RCC 7860 (cell line): ENCODE results near the gene NR2C1.

Source experiments
- DNase-seq: peaks from one replicate; pipeline ENCODE4 v3.0.0-alpha.2; 2015; ENCODE audit warnings: low spot score
- FAIRE-seq: peaks from 2 replicates; lab custom pipeline; 2012; peaks lifted over from hg19 to GRCh38; lab: Jason Lieb, UNC

Gene NR2C1

DNA sequence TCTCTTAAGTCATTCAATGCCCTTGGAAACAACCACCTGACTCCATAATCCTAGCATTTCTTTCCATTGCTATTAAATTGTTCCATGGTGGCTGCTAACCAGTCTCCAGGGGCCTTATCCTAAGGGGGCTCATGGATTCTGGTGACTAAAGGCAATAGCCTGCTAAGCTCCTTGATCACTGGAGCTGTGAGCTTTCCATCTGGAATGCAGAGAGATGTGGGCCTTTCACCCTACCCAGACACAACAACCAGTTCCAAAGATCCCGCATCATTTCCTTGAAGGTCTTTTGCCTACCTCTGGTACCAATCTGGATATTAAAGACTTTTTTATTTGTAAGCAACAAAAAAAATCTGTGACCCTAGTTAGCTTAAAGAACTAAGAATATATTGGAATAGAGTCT, 102.9 kb downstream of the NR2C1 start:
- no peak for FAIRE-seq

More for the DNA sequence above, 102.9 kb downstream of the NR2C1 start:
- no peak for DNase-seq
